Activated CD4-positive, CD25-positive, alpha-beta regulatory T cell (primary cell): Measurements from ENCODE around the gene TPPP2.

Experiments used
- DNase-seq, 4 experiments: peaks; one replicate each; lab custom pipeline; 2025; lab: John Stamatoyannopoulos, UW

The TPPP2 gene

GRCh38 chr14:21057803-21058675 is 28.0 kb downstream of the TPPP2 start, which contains the start of gene RNASE8:
TSS of gene RNASE8 (plus strand) at chr14:21057822. CDS start at chr14:21057893, 71 bp downstream.
- DNase-seq: no peak

GRCh38 chr14:21058903-21059302 is 28.9 kb downstream of the TPPP2 start:
- DNase-seq: no peak

- no peak for DNase-seq
Measured at GRCh38 chr14:21059842-21060613, 30.0 kb downstream of the TPPP2 start.

GRCh38 chr14:21060614-21061346 is 30.8 kb downstream of the TPPP2 start:
- no peak for DNase-seq

- no peak for DNase-seq
Measured at GRCh38 chr14:21061347-21061668, 31.3 kb downstream of the TPPP2 start.

- no peak for DNase-seq
Measured at GRCh38 chr14:21063479-21063878, 33.5 kb downstream of the TPPP2 start.

- no peak for DNase-seq
Measured at GRCh38 chr14:21066882-21067502, 37.0 kb downstream of the TPPP2 start.

GRCh38 chr14:21068521-21069387 is 38.7 kb downstream of the TPPP2 start:
- peak in 1 of 4 experiments; percentile 23 for DNase-seq

GRCh38 chr14:21069388-21070082 is 39.5 kb downstream of the TPPP2 start:
- no peak for DNase-seq

- DNase-seq: no peak
Measured at GRCh38 chr14:21070083-21070609, 40.1 kb downstream of the TPPP2 start, which contains the start of gene ARHGEF40. TSS of gene ARHGEF40 (plus strand) at chr14:21070304. CDS start at chr14:21070397, 93 bp downstream.

GRCh38 chr14:21070610-21071224 is 40.7 kb downstream of the TPPP2 start:
- no peak for DNase-seq

- DNase-seq: peak in 1 of 4 experiments; percentile 20
Measured at GRCh38 chr14:21071225-21072030, 41.4 kb downstream of the TPPP2 start.

GRCh38 chr14:21072031-21072473 is 42.0 kb downstream of the TPPP2 start:
- no peak for DNase-seq

GRCh38 chr14:21072781-21073339 is 42.8 kb downstream of the TPPP2 start:
- no peak for DNase-seq

- no peak for DNase-seq
Measured at GRCh38 chr14:21073921-21074320, 43.9 kb downstream of the TPPP2 start.

- DNase-seq: no peak
Measured at GRCh38 chr14:21074398-21075272, 44.6 kb downstream of the TPPP2 start.
